Transverse colon (tissue), 4 donors: Measurements from ENCODE around the gene ZBTB18. TPM values are rescaled to one million over a fixed set of nuclear protein-coding genes. Genes with fewer than 3 reads are reported as not detected.

Experiments
- DNase-seq: peaks from one replicate; pipeline ENCODE4 v3.0.0-alpha.2; 2019
- H3K27ac ChIP-seq, 4 donors: fragments of 200-600 bp; sonication (generic); 2 replicates each; pipeline ENCODE4 v1.5.1; 2016 to 2018; ENCODE audit warnings: inconsistent platforms in 4 of 4
- H3K27me3 ChIP-seq: fragments of 200-600 bp; sonication (generic); 2 replicates; pipeline ENCODE4 v1.5.1; 2017; ENCODE audit warnings: inconsistent platforms
- H3K36me3 ChIP-seq, 4 donors: fragments of 200-600 bp; sonication (generic); 2 replicates each; pipeline ENCODE4 v1.5.1; 2017 to 2019; ENCODE audit warnings: inconsistent platforms in 4 of 4
- H3K4me1 ChIP-seq, 4 donors: fragments of 200-600 bp; sonication (generic); 2 replicates each; pipeline ENCODE4 v1.5.1; 2017 to 2020; ENCODE audit warnings: inconsistent platforms in 4 of 4
- H3K4me3 ChIP-seq, 4 donors: fragments of 200-600 bp; sonication (generic); 1 replicate in 1 of 4; 2 replicates in 3 of 4; pipeline versions ENCODE4 v1.5.1 to v1.6.1; 2017 to 2019; ENCODE audit warnings: inconsistent platforms in 4 of 4
- H3K9me3 ChIP-seq, 2 donors: fragments of 200-600 bp; sonication (generic); 2 replicates each; pipeline ENCODE4 v1.5.1; 2017 to 2019; ENCODE audit warnings: inconsistent platforms in 2 of 2
- EP300 ChIP-seq: sonication (generic); formaldehyde crosslinking; IDR thresholded peaks from one replicate; pipeline ENCODE4 v1.6.1; 2017; ENCODE audit warnings: antibody characterized with exemption, low read depth
- POLR2A ChIP-seq: fragments of 450-650 bp; IDR thresholded peaks from one replicate; pipeline ENCODE4 v1.6.1; 2016; ENCODE audit warnings: antibody characterized with exemption, mild to moderate bottlenecking, moderate library complexity
- POLR2AphosphoS5 ChIP-seq, 3 donors: sonication (generic); formaldehyde crosslinking; IDR thresholded peaks; one replicate each; pipeline ENCODE4 v1.6.1; 2016; ENCODE audit warnings: antibody characterized with exemption in 3 of 3
- WGBS, 2 donors: methylation state at CpG; one replicate each; pipeline ENCODE4 v1.1.5; 2018; ENCODE audit warnings: low coverage in 1 of 2; 5-methylcytosine and 5-hydroxymethylcytosine counted together
- in situ Hi-C, 4 donors: fragments of 200-750 bp; cut with MboI; loops; one replicate each; pipeline versions ENCODE4 v1.15.0 to v1.15.1; 2017; ENCODE audit warnings: low sequenced_read_pairs in 3 of 4, low pct_ligation_motif_present in 1 of 4, low pct_unique_long_range_greater_than_20kb in 1 of 4
- intact Hi-C: fragments of 100-400 bp; cut with DNase I; formaldehyde crosslinking; loops from one replicate; pipeline ENCODE4 v1.15.1; 2023; ENCODE audit warnings: low total_unique reads
- total RNA-seq, 4 donors: library from RNA; depleted of rRNA; stranded (reverse); fragments of >200 nt; gene quantifications; one replicate each; pipeline ENCODE4 v1.1.0, GENCODE V29; 2016
- TF ChIP-seq, protein P1 (sequence below), 5 experiments: fragments of 200-600 bp in 3 of 5; fragments of 450-650 bp in 2 of 5; sonication (generic) in 3 of 5; IDR thresholded peaks; 1 replicate in 2 of 5; 2 replicates in 3 of 5; pipeline ENCODE4 v1.5.1; 2016 to 2017; ENCODE audit warnings: antibody characterized with exemption in 5 of 5, inconsistent platforms in 3 of 5, mild to moderate bottlenecking in 2 of 5, moderate library complexity in 1 of 5

The ZBTB18 gene
- total RNA-seq, 4 donors from 2014 or later: 4.1 to 32.8 (median 17.7) TPM

DNA sequence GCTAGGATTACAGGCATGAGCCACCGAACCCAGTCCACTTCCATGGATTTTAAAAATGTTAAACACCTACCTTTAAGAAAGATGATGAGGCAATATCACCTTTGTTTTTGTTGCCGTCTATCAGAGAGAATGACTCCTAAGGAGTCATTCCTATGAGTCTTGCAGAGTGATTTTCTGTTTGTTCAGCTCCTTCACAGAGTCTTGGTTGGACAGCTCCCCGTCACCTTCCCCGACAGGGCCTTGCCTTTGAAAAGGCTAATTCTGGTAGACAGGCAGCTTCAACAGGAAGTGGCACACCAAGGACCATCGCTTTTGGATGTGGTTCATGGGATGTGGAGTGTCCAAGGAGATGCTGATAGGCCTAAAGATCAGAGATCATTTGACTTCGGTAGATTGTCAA is 17.5 kb downstream of the ZBTB18 start:
- Histone ChIP-seq H3K9me3 (no peaks in the 10 kb centered on the region), H3K27me3 (no peaks in the 10 kb centered on the region), H3K27ac (no peak overlapping the region), H3K4me3 (no peak overlapping the region), H3K36me3 (no peaks in the 10 kb centered on the region), H3K4me1 (peaks cover 0 to 6% (median 0%) of the 10 kb centered on the region in 4 donors)
- 80 to 94% methylated on average over 1 to 6 of the region's 6 CpGs for WGBS, 2 donors
- DNase-seq: no peak
- intact Hi-C loops: no loop called here
- TF ChIP-seq POLR2A (no peak), EP300 (no peak), POLR2AphosphoS5 (IDR thresholded peaks at IDR 0.05) (no peak)
- TF ChIP-seq, protein P1, sequence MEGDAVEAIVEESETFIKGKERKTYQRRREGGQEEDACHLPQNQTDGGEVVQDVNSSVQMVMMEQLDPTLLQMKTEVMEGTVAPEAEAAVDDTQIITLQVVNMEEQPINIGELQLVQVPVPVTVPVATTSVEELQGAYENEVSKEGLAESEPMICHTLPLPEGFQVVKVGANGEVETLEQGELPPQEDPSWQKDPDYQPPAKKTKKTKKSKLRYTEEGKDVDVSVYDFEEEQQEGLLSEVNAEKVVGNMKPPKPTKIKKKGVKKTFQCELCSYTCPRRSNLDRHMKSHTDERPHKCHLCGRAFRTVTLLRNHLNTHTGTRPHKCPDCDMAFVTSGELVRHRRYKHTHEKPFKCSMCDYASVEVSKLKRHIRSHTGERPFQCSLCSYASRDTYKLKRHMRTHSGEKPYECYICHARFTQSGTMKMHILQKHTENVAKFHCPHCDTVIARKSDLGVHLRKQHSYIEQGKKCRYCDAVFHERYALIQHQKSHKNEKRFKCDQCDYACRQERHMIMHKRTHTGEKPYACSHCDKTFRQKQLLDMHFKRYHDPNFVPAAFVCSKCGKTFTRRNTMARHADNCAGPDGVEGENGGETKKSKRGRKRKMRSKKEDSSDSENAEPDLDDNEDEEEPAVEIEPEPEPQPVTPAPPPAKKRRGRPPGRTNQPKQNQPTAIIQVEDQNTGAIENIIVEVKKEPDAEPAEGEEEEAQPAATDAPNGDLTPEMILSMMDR (IDR thresholded peaks at IDR 0.05): no peak
- in situ Hi-C loops: loop anchor here in 1 of 4 donors (25.0 kb wide), 1 partner anchor 394 kb away; the partner anchor contains the start of genes ADSS2 and CATSPERE

DNA sequence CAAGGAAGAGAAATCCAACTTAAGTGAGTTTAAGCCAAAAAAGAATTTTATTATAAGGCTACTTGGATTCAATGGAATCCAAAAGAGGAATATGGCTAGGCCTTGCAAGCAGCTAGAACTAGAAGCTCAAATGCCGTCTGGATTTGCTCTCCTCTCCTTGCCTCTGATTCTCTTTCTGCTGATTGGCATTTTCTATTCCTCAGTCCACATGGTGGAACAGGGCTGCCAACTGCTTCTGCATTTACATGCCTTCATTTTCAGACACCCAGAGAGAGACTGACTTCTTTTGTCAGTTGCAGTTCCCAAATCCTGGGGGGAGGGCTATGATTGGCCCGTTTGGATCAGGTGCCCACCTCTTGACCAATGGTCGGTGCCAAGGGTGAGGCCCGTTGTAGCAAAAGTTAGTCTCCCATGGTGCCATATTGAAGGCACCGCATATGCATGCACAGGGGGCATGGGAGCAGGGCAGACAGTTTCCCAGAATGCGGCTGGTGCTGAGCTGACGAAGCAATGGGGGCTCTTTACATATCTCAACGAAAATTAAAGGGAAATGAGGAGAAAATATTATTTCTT is 18.3 kb downstream of the ZBTB18 start:
- TF ChIP-seq, protein P1 (IDR thresholded peaks at IDR 0.05): no peak
- no peak for TF ChIP-seq POLR2AphosphoS5 (IDR thresholded peaks at IDR 0.05)
- no peak for TF ChIP-seq EP300
- no peak for TF ChIP-seq POLR2A
- intact Hi-C loops: no loop called here
- no peak for DNase-seq

DNA sequence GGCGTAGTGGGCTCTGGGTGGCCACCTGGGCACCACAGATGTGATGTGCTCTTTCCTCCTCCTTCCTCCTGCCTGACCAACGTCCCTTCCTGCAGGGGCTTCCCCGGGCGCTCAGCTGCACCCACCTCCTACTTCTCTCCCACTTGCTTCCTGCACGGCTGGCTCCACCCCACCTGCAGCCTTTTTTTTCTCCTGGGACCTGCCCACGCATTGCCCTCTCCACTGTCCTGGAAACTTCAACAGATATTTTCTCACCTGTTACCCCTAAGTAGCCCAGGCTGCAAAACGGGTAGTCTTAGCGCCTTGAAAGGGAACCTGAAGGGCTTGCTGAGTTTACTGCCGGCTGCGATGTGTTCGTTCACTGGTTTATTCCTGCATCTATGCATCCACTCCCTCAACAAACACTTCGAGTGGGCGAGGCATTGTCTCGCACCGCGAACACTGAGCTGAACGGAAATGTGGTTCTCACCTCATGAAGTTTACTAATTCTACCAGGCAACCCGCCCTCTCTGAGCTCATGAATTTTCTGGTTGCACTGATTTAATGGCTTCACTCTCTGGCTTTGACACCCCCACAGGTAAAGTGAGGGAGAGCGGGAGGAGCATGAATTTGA is 23.6 kb downstream of the ZBTB18 start:
- peaks cover 0 to 14% (median 7%) of the 10 kb centered on the region in 4 donors for H3K4me1 ChIP-seq
- peak overlapping the region in 1 of 4 donors; percentile 25 for H3K4me3 ChIP-seq
- 33 to 43% methylated on average over 4 to 19 of the region's 19 CpGs for WGBS, 2 donors
- no peak overlapping the region for H3K27ac ChIP-seq
- peak; percentile 51 for DNase-seq
- no peaks in the 10 kb centered on the region for H3K27me3 ChIP-seq
- no peaks in the 10 kb centered on the region for H3K9me3 ChIP-seq
- in situ Hi-C loops: loop anchor here in 1 of 4 donors (25.0 kb wide), 1 partner anchor 388 kb away; the partner anchor contains the start of genes ADSS2 and CATSPERE
- intact Hi-C loops: loop anchor here (2.0 kb wide), 1 partner anchor 62 kb away; no protein-coding TSS in a partner anchor
- H3K36me3 ChIP-seq: no peaks in the 10 kb centered on the region
- TF ChIP-seq EP300 (no peak), POLR2AphosphoS5 (IDR thresholded peaks at IDR 0.05) (no peak), POLR2A (no peak)
- TF ChIP-seq, protein P1 (IDR thresholded peaks at IDR 0.05): no peak

More for the DNA sequence above, 18.3 kb downstream of the ZBTB18 start:
- in situ Hi-C loops: loop anchor here in 1 of 4 donors (25.0 kb wide), 1 partner anchor 393 kb away; the partner anchor contains the start of genes ADSS2 and CATSPERE
- 78 to 90% methylated on average over 5 to 8 of the region's 8 CpGs for WGBS, 2 donors
- no peak overlapping the region for H3K27ac ChIP-seq
- H3K36me3 ChIP-seq: no peaks in the 10 kb centered on the region
- peaks cover 0 to 10% (median 2%) of the 10 kb centered on the region in 4 donors for H3K4me1 ChIP-seq
- H3K27me3 ChIP-seq: no peaks in the 10 kb centered on the region
- H3K4me3 ChIP-seq: no peak overlapping the region
- H3K9me3 ChIP-seq: no peaks in the 10 kb centered on the region

DNA sequence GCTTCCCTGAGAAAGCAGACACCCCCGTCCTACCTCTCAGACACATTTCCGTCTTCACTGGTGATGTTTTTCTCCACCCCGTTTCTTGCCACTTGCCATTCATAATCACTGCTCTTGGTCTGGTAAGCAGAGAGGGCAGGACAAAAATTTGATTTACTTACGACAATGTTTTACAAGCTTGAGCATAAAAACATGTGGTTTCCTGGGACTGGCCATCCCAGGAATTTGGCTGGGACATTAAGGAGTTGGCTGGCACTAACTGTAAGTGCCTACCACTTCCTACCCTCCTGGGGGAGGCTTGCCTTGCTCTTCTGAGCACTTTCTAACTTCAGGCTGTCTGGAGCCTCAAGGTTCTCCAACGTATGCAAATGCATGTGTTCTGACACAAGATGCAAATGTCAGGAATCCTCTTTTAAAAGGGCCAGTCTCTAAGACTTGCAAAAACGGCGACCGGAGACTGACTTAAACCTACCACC is 24.2 kb downstream of the ZBTB18 start:
- Histone ChIP-seq H3K4me3 (peak overlapping the region in 1 of 4 donors; percentile 25), H3K9me3 (no peaks in the 10 kb centered on the region)
- no peak for DNase-seq

More for the DNA sequence above, 24.2 kb downstream of the ZBTB18 start:
- 16 to 22% methylated on average over 7 to 8 of the region's 8 CpGs for WGBS, 2 donors
- in situ Hi-C loops: no loop called here
- H3K27ac ChIP-seq: no peak overlapping the region
- no peaks in the 10 kb centered on the region for H3K27me3 ChIP-seq
- H3K36me3 ChIP-seq: no peaks in the 10 kb centered on the region
- TF ChIP-seq POLR2AphosphoS5 (IDR thresholded peaks at IDR 0.05): no peak
- TF ChIP-seq POLR2A: no peak
- TF ChIP-seq EP300: no peak
- TF ChIP-seq, protein P1 (IDR thresholded peaks at IDR 0.05): no peak
- peaks cover 0 to 14% (median 7%) of the 10 kb centered on the region in 4 donors for H3K4me1 ChIP-seq
- intact Hi-C loops: loop anchor here (2.0 kb wide), 1 partner anchor 62 kb away; no protein-coding TSS in a partner anchor
